LNCaP clone FGC (cell line): ENCODE data around the gene SH2D3C.

Source experiments
- DNase-seq: peaks from one replicate; pipeline ENCODE4 v3.0.0-alpha.2; 2011; ENCODE audit warnings: low read depth
- H3K4me3 ChIP-seq: 2 replicates; pipeline ENCODE4 v1.5.1; 2011; ENCODE audit warnings: mild to moderate bottlenecking, low read depth, low read length, control low read depth
- TF ChIP-seq, protein P1 (sequence below): IDR thresholded peaks from 2 replicates; pipeline ENCODE4 v1.5.1; 2012; ENCODE audit warnings: mild to moderate bottlenecking; ENCODE audit not compliant: control insufficient read depth, insufficient read depth; ENCODE audit errors: extremely low read depth

The SH2D3C gene

GRCh38 chr9:127706836-127707241 is 71.6 kb downstream of the SH2D3C start, which contains the start of gene CFAP157:
Gene CFAP157, plus strand, starts transcription at chr9:127706988. Its CDS starts 44 bp downstream, at chr9:127707032.
- no peak for DNase-seq
- H3K4me3 ChIP-seq: no peak within 1 kb of the TSS

DNA sequence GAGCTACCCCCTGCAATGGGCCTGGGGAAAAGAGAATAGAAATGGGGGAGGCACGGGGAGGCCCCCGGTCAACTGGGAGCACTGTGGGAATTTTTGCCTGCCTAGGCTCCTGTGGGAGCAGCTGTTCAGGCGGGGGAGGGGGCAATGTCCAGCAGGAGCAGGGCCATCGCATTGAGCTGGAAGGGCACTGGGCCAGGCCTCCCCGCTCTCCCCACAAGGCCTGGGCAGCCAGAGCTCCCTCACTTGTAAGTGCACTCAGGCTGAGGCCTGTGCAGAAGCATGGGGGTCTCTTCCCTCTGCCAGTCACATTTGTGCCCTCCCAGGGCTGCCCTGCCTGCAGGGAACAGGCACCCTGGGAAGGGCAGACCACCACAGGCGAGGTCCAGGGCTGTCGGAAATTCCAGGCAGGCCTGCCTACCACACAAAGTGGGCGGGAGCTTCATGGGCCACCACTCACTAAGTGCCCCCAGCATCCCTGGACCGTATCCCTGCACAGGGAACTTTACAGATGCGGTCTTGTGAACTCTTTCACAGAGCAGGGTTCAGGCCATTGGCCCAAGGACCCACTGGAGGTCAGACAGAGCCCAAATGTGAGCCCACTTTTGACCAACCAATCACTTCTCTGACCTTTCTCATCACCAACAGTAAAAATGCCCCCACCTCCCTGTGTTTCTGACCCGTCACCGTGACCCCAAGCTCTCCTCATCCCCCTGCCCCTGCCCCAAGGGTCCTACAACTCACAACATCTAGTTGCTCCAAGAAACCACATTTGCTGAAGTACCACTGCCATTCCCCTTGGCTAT is 72.7 kb downstream of the SH2D3C start:
- no peak overlapping the region for H3K4me3 ChIP-seq
- no peak for DNase-seq
- TF ChIP-seq, protein P1, sequence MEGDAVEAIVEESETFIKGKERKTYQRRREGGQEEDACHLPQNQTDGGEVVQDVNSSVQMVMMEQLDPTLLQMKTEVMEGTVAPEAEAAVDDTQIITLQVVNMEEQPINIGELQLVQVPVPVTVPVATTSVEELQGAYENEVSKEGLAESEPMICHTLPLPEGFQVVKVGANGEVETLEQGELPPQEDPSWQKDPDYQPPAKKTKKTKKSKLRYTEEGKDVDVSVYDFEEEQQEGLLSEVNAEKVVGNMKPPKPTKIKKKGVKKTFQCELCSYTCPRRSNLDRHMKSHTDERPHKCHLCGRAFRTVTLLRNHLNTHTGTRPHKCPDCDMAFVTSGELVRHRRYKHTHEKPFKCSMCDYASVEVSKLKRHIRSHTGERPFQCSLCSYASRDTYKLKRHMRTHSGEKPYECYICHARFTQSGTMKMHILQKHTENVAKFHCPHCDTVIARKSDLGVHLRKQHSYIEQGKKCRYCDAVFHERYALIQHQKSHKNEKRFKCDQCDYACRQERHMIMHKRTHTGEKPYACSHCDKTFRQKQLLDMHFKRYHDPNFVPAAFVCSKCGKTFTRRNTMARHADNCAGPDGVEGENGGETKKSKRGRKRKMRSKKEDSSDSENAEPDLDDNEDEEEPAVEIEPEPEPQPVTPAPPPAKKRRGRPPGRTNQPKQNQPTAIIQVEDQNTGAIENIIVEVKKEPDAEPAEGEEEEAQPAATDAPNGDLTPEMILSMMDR: no peak

More at GRCh38 chr9:127706836-127707241, 71.6 kb downstream of the SH2D3C start, which contains the start of gene CFAP157:
- TF ChIP-seq, protein P1: no peak

DNA sequence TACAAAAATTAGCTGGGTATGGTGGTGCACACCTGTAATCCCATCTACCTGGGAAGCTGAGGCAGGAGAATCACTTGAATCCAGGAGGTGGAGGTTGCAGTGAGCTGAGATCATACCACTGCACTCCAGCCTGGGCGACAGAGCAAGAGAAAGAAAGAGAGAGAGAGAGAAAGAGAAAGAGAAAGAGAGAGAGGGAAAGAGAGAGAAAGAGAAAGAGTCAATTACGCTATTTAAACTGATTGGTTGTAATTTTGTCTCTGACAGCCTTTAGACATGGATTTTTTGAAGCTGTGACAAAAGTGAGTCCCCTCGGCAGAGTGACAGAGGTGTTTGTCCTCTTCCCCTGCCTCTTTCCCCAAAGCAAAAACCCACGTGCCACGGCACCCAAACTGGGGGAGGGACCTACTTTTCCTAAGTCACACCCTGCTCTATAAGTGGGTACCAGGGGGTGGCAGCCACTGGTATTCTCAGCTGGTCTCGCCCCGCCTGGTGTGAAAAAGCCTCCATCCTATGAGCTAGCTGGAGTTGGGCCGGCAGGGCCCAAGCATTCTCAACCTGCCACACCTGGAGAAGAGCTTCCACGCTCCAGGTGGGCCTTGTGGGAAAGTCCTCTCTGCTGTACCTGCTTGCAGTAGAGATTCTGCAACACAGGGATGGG is 75.0 kb downstream of the SH2D3C start:
- no peak for DNase-seq
- TF ChIP-seq, protein P1: no peak
- H3K4me3 ChIP-seq: no peak overlapping the region

- DNase-seq: peak; percentile 25
- H3K4me3 ChIP-seq: no peak overlapping the region
- TF ChIP-seq, protein P1: no peak
Measured at GRCh38 chr9:127700594-127701255, 77.7 kb downstream of the SH2D3C start.

DNA sequence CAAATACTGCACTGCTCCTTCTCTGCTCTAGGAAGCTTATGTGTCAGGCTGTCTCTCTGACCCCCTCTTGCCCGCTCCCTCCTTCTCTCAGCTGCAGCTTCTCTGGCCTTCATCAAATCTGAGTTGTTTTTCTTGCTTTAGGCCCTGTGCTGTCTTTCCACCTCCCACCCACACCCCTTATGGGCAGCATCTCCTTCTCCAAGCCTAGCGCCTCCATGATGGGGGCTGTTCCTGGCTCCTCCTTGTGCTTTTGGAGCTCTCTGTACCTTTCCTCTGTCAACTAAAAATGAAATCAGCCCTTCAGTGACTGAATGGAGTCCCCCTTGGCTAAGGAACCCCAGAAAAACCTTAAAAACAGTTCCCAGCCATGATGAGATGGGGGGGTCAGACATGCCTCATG is 78.3 kb downstream of the SH2D3C start:
- TF ChIP-seq, protein P1: no peak

DNA sequence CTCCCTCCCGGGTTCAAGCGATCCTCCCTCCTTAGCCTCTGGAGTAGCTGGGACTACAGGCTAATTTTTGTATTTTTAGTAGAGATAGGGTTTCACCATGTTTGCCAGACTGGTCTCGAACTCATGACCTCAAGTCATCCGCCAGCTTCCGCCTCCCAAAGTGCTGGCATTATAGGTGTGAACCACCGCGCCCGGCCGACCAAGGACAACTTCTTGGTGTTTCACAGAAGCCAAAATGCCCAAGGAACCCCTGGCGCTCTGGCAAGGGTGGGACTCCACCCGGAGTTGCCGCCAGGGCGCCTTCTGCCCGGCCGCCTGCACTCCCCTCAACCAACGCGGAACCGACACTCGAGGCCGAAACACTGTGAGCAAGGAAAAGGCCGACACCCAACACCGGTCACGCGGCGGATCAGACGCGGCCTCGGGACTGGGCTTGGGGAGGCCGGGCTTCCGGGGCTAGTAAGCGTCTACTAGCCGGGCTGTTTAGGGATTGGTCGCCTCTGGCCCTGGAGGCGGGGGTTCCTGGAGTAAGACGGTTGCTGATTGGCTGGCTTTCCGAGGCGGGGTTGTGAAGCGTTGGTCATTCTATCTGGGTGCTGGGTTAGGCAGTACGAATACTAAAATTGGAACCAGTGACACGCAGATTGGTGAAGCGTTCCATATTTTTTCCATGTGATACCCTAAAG is 79.3 kb downstream of the SH2D3C start:
- no peak overlapping the region for H3K4me3 ChIP-seq
- DNase-seq: no peak
- TF ChIP-seq, protein P1: no peak

More for the DNA sequence above, 78.3 kb downstream of the SH2D3C start:
- H3K4me3 ChIP-seq: no peak overlapping the region
- no peak for DNase-seq
